HL-60 (cell line): Measurements from ENCODE around the gene HEXD.

Experiments used
- CTCF ChIP-seq: IDR thresholded peaks from one replicate; pipeline ENCODE4 v1.5.1; 2011; ENCODE audit warnings: low read length, control low read depth, inconsistent platforms; ENCODE audit not compliant: insufficient read depth
- POLR2AphosphoS5 ChIP-seq: IDR thresholded peaks from 2 replicates; pipeline ENCODE4 v1.6.1; 2012; ENCODE audit warnings: low read depth
- REST ChIP-seq: IDR thresholded peaks from 2 replicates; pipeline ENCODE4 v1.6.1; 2012; ENCODE audit warnings: low read depth; ENCODE audit not compliant: insufficient replicate concordance

GRCh38 chr17:82388922-82389283 is 29.2 kb upstream of the HEXD start:
- no peak for TF ChIP-seq CTCF
- no peak for TF ChIP-seq POLR2AphosphoS5
- TF ChIP-seq REST = no peak
